ENCODE results near the gene FIG4. TPM values are rescaled to one million over a fixed set of nuclear protein-coding genes. Genes with fewer than 3 reads are reported as not detected.
"Not testable (repeated sequence)": the region's sequence is repeated elsewhere in the genome, so short reads cannot be mapped to it uniquely, and the experiment has no call there.

Gene FIG4
- polyA plus RNA-seq, 3 donors, result 27.2 to 65.3 (median 53.7) TPM

- Histone ChIP-seq H3K9ac (ENCODE audit: insufficient read depth, low read length, poor library complexity, severe bottlenecking) (no peak overlapping the region), H2AFZ (ENCODE audit: insufficient read depth, low read depth, low read length, poor library complexity, severe bottlenecking) (no peak overlapping the region), H3K9me3 (replicated peaks in 1 of 2; ENCODE audit: control insufficient read depth in 1 of 2, insufficient read depth in 1 of 2, low read length in 2 of 2) (no peaks in the 10 kb centered on the region), H3K27me3 (ENCODE audit: control insufficient read depth in 2 of 2, insufficient read depth in 2 of 2, low read length in 2 of 2) (no peaks in the 10 kb centered on the region), H3K4me1 (ENCODE audit: control insufficient read depth in 1 of 2, insufficient read depth in 2 of 2, low read length in 2 of 2) (no peaks in the 10 kb centered on the region), H3K4me3 (replicated peaks in 1 of 3; ENCODE audit: low read depth in 2 of 3, low read length in 3 of 3) (no peak overlapping the region), H3K27ac (ENCODE audit: low read depth in 1 of 2, low read length in 2 of 2) (no peak overlapping the region), H3K36me3 (replicated peaks in 1 of 2; ENCODE audit: control insufficient read depth in 1 of 2, insufficient read depth in 2 of 2, low read length in 2 of 2) (no peaks in the 10 kb centered on the region), H4K20me1 (ENCODE audit: insufficient read depth, low read length) (no peaks in the 10 kb centered on the region), H3K4me2 (replicated peaks; ENCODE audit: extremely low read depth, low read length, poor library complexity, severe bottlenecking) (no peak overlapping the region), H3K79me2 (ENCODE audit: insufficient read depth, low read length) (no peaks in the 10 kb centered on the region)
- DNase-seq, result no peak
- intact Hi-C loops (cut with micrococcal nuclease), result no loop called here
- H3K9me3 Mint-ChIP-seq, result peaks cover 0 to 7% (median 0%) of the 10 kb centered on the region in 7 donors
- peaks cover under 1 to 3% (median 2%) of the 10 kb centered on the region in 3 donors for H3K27me3 Mint-ChIP-seq (ENCODE audit: low read depth in 3 of 3)
- WGBS (ENCODE audit: insufficient coverage), result no CpG with 5 or more reads among the region's 1 CpG
- TF ChIP-seq, protein P1, sequence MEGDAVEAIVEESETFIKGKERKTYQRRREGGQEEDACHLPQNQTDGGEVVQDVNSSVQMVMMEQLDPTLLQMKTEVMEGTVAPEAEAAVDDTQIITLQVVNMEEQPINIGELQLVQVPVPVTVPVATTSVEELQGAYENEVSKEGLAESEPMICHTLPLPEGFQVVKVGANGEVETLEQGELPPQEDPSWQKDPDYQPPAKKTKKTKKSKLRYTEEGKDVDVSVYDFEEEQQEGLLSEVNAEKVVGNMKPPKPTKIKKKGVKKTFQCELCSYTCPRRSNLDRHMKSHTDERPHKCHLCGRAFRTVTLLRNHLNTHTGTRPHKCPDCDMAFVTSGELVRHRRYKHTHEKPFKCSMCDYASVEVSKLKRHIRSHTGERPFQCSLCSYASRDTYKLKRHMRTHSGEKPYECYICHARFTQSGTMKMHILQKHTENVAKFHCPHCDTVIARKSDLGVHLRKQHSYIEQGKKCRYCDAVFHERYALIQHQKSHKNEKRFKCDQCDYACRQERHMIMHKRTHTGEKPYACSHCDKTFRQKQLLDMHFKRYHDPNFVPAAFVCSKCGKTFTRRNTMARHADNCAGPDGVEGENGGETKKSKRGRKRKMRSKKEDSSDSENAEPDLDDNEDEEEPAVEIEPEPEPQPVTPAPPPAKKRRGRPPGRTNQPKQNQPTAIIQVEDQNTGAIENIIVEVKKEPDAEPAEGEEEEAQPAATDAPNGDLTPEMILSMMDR (IDR thresholded peaks at IDR 0.05), result no peak
- H3K4me3 Mint-ChIP-seq, result no peak overlapping the region
- peaks cover 0 to 6% of the 10 kb centered on the region in 2 donors for H3K36me3 Mint-ChIP-seq
- no peaks in the 10 kb centered on the region for H3K4me1 Mint-ChIP-seq
- no peak overlapping the region for H3K27ac Mint-ChIP-seq
Measured at GRCh38 chr6:109676724-109677123, 14.4 kb upstream of the FIG4 start.

GRCh38 chr6:109678240-109678639, 12.9 kb upstream of the FIG4 start:
- Histone ChIP-seq H3K9me3 (replicated peaks in 1 of 2; ENCODE audit: control insufficient read depth in 1 of 2, insufficient read depth in 1 of 2, low read length in 2 of 2) (no peaks in the 10 kb centered on the region), H3K4me1 (ENCODE audit: control insufficient read depth in 1 of 2, insufficient read depth in 2 of 2, low read length in 2 of 2) (no peaks in the 10 kb centered on the region), H3K4me3 (replicated peaks in 1 of 3; ENCODE audit: low read depth in 2 of 3, low read length in 3 of 3) (no peak overlapping the region), H3K4me2 (replicated peaks; ENCODE audit: extremely low read depth, low read length, poor library complexity, severe bottlenecking) (no peak overlapping the region), H3K36me3 (replicated peaks in 1 of 2; ENCODE audit: control insufficient read depth in 1 of 2, insufficient read depth in 2 of 2, low read length in 2 of 2) (no peaks in the 10 kb centered on the region), H3K27ac (ENCODE audit: low read depth in 1 of 2, low read length in 2 of 2) (no peak overlapping the region), H4K20me1 (ENCODE audit: insufficient read depth, low read length) (no peaks in the 10 kb centered on the region), H3K9ac (ENCODE audit: insufficient read depth, low read length, poor library complexity, severe bottlenecking) (no peak overlapping the region), H3K27me3 (ENCODE audit: control insufficient read depth in 2 of 2, insufficient read depth in 2 of 2, low read length in 2 of 2) (no peaks in the 10 kb centered on the region), H3K79me2 (ENCODE audit: insufficient read depth, low read length) (no peaks in the 10 kb centered on the region), H2AFZ (ENCODE audit: insufficient read depth, low read depth, low read length, poor library complexity, severe bottlenecking) (no peak overlapping the region)
- Mint-ChIP-seq H3K4me1 (no peaks in the 10 kb centered on the region), H3K9me3 (peaks cover 0 to 13% (median 0%) of the 10 kb centered on the region in 7 donors), H3K27ac (no peak overlapping the region), H3K36me3 (peaks cover 0 to 6% of the 10 kb centered on the region in 2 donors), H3K4me3 (no peak overlapping the region), H3K27me3 (ENCODE audit: low read depth in 3 of 3) (peaks cover 2 to 3% (median 3%) of the 10 kb centered on the region in 3 donors)
- 100% methylated on average over 1 of the region's 4 CpGs for WGBS (ENCODE audit: insufficient coverage)
- intact Hi-C loops (cut with micrococcal nuclease), result no loop called here
- DNase-seq, result no peak
- TF ChIP-seq, protein P1 (IDR thresholded peaks at IDR 0.05), result no peak

GRCh38 chr6:109678661-109679505, 12.2 kb upstream of the FIG4 start:
- 100% methylated on average over 11 of the region's 15 CpGs for whole genome bisulfite sequencing (ENCODE audit: insufficient coverage)
- H4K20me1 ChIP-seq (ENCODE audit: insufficient read depth, low read length); H3K27ac Mint-ChIP-seq; H3K4me3 ChIP-seq (replicated peaks in 1 of 3; ENCODE audit: low read depth in 2 of 3, low read length in 3 of 3); H3K9me3 ChIP-seq (replicated peaks in 1 of 2; ENCODE audit: control insufficient read depth in 1 of 2, insufficient read depth in 1 of 2, low read length in 2 of 2); H3K27me3 ChIP-seq (ENCODE audit: control insufficient read depth in 2 of 2, insufficient read depth in 2 of 2, low read length in 2 of 2); DNase-seq; H3K4me1 Mint-ChIP-seq; H3K4me1 ChIP-seq (ENCODE audit: control insufficient read depth in 1 of 2, insufficient read depth in 2 of 2, low read length in 2 of 2); H3K36me3 ChIP-seq (replicated peaks in 1 of 2; ENCODE audit: control insufficient read depth in 1 of 2, insufficient read depth in 2 of 2, low read length in 2 of 2); H3K4me2 ChIP-seq (replicated peaks; ENCODE audit: extremely low read depth, low read length, poor library complexity, severe bottlenecking); H3K9ac ChIP-seq (ENCODE audit: insufficient read depth, low read length, poor library complexity, severe bottlenecking); H2AFZ ChIP-seq (ENCODE audit: insufficient read depth, low read depth, low read length, poor library complexity, severe bottlenecking); H3K79me2 ChIP-seq (ENCODE audit: insufficient read depth, low read length); H3K27ac ChIP-seq (ENCODE audit: low read depth in 1 of 2, low read length in 2 of 2); H3K36me3 Mint-ChIP-seq; H3K4me3 Mint-ChIP-seq; intact Hi-C loops (cut with micrococcal nuclease); H3K27me3 Mint-ChIP-seq (ENCODE audit: low read depth in 3 of 3): not testable (repeated sequence)
- peaks cover 0 to 13% (median 2%) of the 10 kb centered on the region in 7 donors for H3K9me3 Mint-ChIP-seq
